Astrocyte (in vitro differentiated cells and primary cell): ENCODE data around the gene TESPA1. TPM values are rescaled to one million over a fixed set of nuclear protein-coding genes. Genes with fewer than 3 reads are reported as not detected.

Source experiments
- DNase-seq: peaks from one replicate; pipeline ENCODE4 v3.0.0-alpha.2; 2010; ENCODE audit warnings: low read depth
- FAIRE-seq: peaks from 2 replicates; lab custom pipeline; 2011; peaks lifted over from hg19 to GRCh38; lab: Jason Lieb, UNC
- H2AFZ ChIP-seq: 2 replicates; pipeline ENCODE4 v1.6.0; 2012; ENCODE audit warnings: low read depth, low read length, inconsistent platforms
- H3K27ac ChIP-seq: 2 replicates; pipeline ENCODE4 v1.5.1; 2011; ENCODE audit warnings: low read depth, low read length, inconsistent platforms
- H3K27me3 ChIP-seq: 2 replicates; pipeline ENCODE4 v1.6.0; 2011; ENCODE audit warnings: low read length, inconsistent platforms; ENCODE audit not compliant: insufficient read depth
- H3K36me3 ChIP-seq: 2 replicates; pipeline ENCODE4 v1.5.1; 2011; ENCODE audit warnings: low read length, inconsistent platforms; ENCODE audit not compliant: insufficient read depth
- H3K4me1 ChIP-seq: 2 replicates; pipeline ENCODE4 v1.5.1; 2011; ENCODE audit warnings: low read length, inconsistent platforms; ENCODE audit not compliant: insufficient read depth
- H3K4me2 ChIP-seq: 2 replicates; pipeline ENCODE4 v1.6.0; 2012; ENCODE audit warnings: low read length, inconsistent platforms
- H3K4me3 ChIP-seq: 2 replicates; pipeline ENCODE4 v1.5.1; 2011; ENCODE audit warnings: low read depth, mild to moderate bottlenecking, low read length, inconsistent platforms; ENCODE audit not compliant: insufficient read depth
- H3K79me2 ChIP-seq: 2 replicates; pipeline ENCODE4 v1.6.0; 2012; ENCODE audit warnings: mild to moderate bottlenecking, low read length, inconsistent platforms; ENCODE audit not compliant: insufficient read depth
- H3K9ac ChIP-seq: 2 replicates; pipeline ENCODE4 v1.6.0; 2012; ENCODE audit warnings: mild to moderate bottlenecking, low read length, inconsistent platforms
- H3K9me3 ChIP-seq: 2 replicates; pipeline ENCODE4 v1.5.1; 2012; ENCODE audit warnings: low read depth, mild to moderate bottlenecking, low read length, inconsistent platforms; ENCODE audit not compliant: insufficient read depth
- H4K20me1 ChIP-seq: 2 replicates; pipeline ENCODE4 v1.6.0; 2012; ENCODE audit warnings: low read length, inconsistent platforms; ENCODE audit not compliant: insufficient read depth
- H3K27ac Mint-ChIP-seq: one replicate; pipeline ENCODE4 v1.8.0; 2021; ENCODE audit warnings: mild to moderate bottlenecking, mixed read lengths; ENCODE audit not compliant: unreplicated experiment
- H3K27me3 Mint-ChIP-seq: one replicate; pipeline ENCODE4 v1.8.0; 2021; ENCODE audit warnings: low read depth, mixed read lengths; ENCODE audit not compliant: unreplicated experiment
- H3K36me3 Mint-ChIP-seq: one replicate; pipeline ENCODE4 v1.8.0; 2021; ENCODE audit warnings: low read depth, mixed read lengths; ENCODE audit not compliant: unreplicated experiment
- H3K4me1 Mint-ChIP-seq: one replicate; pipeline ENCODE4 v1.8.0; 2021; ENCODE audit warnings: low read depth, mixed read lengths; ENCODE audit not compliant: unreplicated experiment
- H3K4me3 Mint-ChIP-seq: one replicate; pipeline ENCODE4 v1.8.0; 2021; ENCODE audit warnings: mild to moderate bottlenecking, moderate library complexity, mixed read lengths; ENCODE audit not compliant: unreplicated experiment
- H3K9me3 Mint-ChIP-seq: one replicate; pipeline ENCODE4 v1.8.0; 2021; ENCODE audit warnings: mild to moderate bottlenecking, mixed read lengths; ENCODE audit not compliant: unreplicated experiment
- CTCF ChIP-seq: IDR thresholded peaks from 2 replicates; pipeline ENCODE4 v1.5.1; 2011; ENCODE audit warnings: low read depth, mild to moderate bottlenecking, inconsistent platforms, low read length, moderate library complexity; ENCODE audit not compliant: insufficient read depth
- EZH2 ChIP-seq: IDR thresholded peaks from 2 replicates; pipeline ENCODE4 v1.6.1; 2012; ENCODE audit warnings: mild to moderate bottlenecking, low read length, inconsistent platforms; ENCODE audit not compliant: insufficient read depth
- total RNA-seq: library from RNA; stranded (reverse); gene quantifications from 2 replicates; pipeline ENCODE4 v1.2.1, GENCODE V29; 2021

The TESPA1 gene
- total RNA-seq, 1 donor from 2014 or later: 0.23 TPM

GRCh38 chr12:54956818-54957641, 27.5 kb downstream of the TESPA1 start:
- Histone ChIP-seq H3K4me2 (no peak overlapping the region), H3K79me2 (no peaks in the 10 kb centered on the region), H3K9ac (no peak overlapping the region), H3K4me3 (no peak overlapping the region), H3K4me1 (no peaks in the 10 kb centered on the region), H3K27me3 (peaks cover 3% of the 10 kb centered on the region), H3K36me3 (no peaks in the 10 kb centered on the region), H3K9me3 (no peaks in the 10 kb centered on the region), H3K27ac (no peak overlapping the region), H4K20me1 (no peaks in the 10 kb centered on the region), H2AFZ (no peak overlapping the region)
- Mint-ChIP-seq H3K4me3 (no peak overlapping the region), H3K27me3 (no peaks in the 10 kb centered on the region), H3K9me3 (no peaks in the 10 kb centered on the region), H3K4me1 (no peaks in the 10 kb centered on the region), H3K36me3 (no peaks in the 10 kb centered on the region), H3K27ac (no peak overlapping the region)
- no peak for FAIRE-seq
- TF ChIP-seq CTCF (no peak), EZH2 (no peak)
- DNase-seq: no peak

GRCh38 chr12:54956322-54956721, 28.2 kb downstream of the TESPA1 start:
- H3K9me3 Mint-ChIP-seq: no peaks in the 10 kb centered on the region
- H3K27ac Mint-ChIP-seq: no peak overlapping the region
- no peaks in the 10 kb centered on the region for H3K4me1 Mint-ChIP-seq
- H3K36me3 Mint-ChIP-seq: no peaks in the 10 kb centered on the region
- no peak for DNase-seq
- H3K27me3 Mint-ChIP-seq: no peaks in the 10 kb centered on the region
- no peak overlapping the region for H3K4me3 Mint-ChIP-seq
- no peak overlapping the region for H3K27ac ChIP-seq
- H3K79me2 ChIP-seq: no peaks in the 10 kb centered on the region
- H4K20me1 ChIP-seq: no peaks in the 10 kb centered on the region
- H2AFZ ChIP-seq: no peak overlapping the region
- H3K4me1 ChIP-seq: no peaks in the 10 kb centered on the region
- H3K4me2 ChIP-seq: no peak overlapping the region
- no peak for TF ChIP-seq EZH2
- no peak overlapping the region for H3K4me3 ChIP-seq
- peaks cover 3% of the 10 kb centered on the region for H3K27me3 ChIP-seq
- no peak for FAIRE-seq
- no peaks in the 10 kb centered on the region for H3K9me3 ChIP-seq
- no peaks in the 10 kb centered on the region for H3K36me3 ChIP-seq
- H3K9ac ChIP-seq: no peak overlapping the region

GRCh38 chr12:54954801-54955200, 29.8 kb downstream of the TESPA1 start:
- DNase-seq (no peak), FAIRE-seq (no peak)
- no peaks in the 10 kb centered on the region for H3K36me3 ChIP-seq
- no peaks in the 10 kb centered on the region for H3K27me3 ChIP-seq
- Mint-ChIP-seq H3K36me3 (no peaks in the 10 kb centered on the region), H3K9me3 (no peaks in the 10 kb centered on the region), H3K4me3 (no peak overlapping the region), H3K4me1 (no peaks in the 10 kb centered on the region), H3K27ac (no peak overlapping the region), H3K27me3 (peaks cover 2% of the 10 kb centered on the region)
- H3K9ac ChIP-seq: no peak overlapping the region
- TF ChIP-seq EZH2 (no peak), CTCF (no peak)
- no peak overlapping the region for H3K4me3 ChIP-seq
- H3K4me2 ChIP-seq: no peak overlapping the region
- no peak overlapping the region for H3K27ac ChIP-seq
- H3K79me2 ChIP-seq: no peaks in the 10 kb centered on the region
- H2AFZ ChIP-seq: no peak overlapping the region
- no peaks in the 10 kb centered on the region for H3K9me3 ChIP-seq
- H3K4me1 ChIP-seq: no peaks in the 10 kb centered on the region
- no peaks in the 10 kb centered on the region for H4K20me1 ChIP-seq
